8988T (cell line): ENCODE measurements around the gene DSG2.
A peak's percentile ranks its signal among the peaks of the same experiment; 100 is the strongest.
"Not testable (repeated sequence)": the region's sequence is repeated elsewhere in the genome, so short reads cannot be mapped to it uniquely, and the experiment has no call there.

Experiments
- DNase-seq: peaks from one replicate; pipeline ENCODE4 v3.0.0; 2011

The DSG2 gene

GRCh38 chr18:31503011-31503410 lies 5.0 kb downstream of the DSG2 start:
- DNase-seq: no peak

GRCh38 chr18:31504455-31505147 lies 6.6 kb downstream of the DSG2 start:
- no peak for DNase-seq

DNA sequence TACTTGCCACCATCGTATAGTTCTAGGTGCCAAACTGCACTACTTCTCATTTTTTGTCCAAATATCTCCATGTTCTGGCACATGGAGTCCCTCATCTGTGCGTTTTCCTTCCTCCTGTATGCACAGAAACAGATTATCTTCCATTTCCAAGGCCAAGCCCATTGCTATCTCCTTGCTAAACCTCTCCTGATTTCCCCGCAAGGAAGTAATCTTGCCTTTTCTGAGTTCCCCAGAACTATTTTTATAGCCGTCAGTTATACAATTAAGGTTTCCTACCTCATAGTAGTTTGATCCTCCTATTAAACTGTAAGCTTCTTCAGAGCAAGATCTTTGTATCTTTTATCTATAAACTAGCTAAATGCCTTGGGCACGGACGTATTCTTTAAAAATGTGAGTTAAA lies 7.2 kb downstream of the DSG2 start:
- no peak for DNase-seq

DNA sequence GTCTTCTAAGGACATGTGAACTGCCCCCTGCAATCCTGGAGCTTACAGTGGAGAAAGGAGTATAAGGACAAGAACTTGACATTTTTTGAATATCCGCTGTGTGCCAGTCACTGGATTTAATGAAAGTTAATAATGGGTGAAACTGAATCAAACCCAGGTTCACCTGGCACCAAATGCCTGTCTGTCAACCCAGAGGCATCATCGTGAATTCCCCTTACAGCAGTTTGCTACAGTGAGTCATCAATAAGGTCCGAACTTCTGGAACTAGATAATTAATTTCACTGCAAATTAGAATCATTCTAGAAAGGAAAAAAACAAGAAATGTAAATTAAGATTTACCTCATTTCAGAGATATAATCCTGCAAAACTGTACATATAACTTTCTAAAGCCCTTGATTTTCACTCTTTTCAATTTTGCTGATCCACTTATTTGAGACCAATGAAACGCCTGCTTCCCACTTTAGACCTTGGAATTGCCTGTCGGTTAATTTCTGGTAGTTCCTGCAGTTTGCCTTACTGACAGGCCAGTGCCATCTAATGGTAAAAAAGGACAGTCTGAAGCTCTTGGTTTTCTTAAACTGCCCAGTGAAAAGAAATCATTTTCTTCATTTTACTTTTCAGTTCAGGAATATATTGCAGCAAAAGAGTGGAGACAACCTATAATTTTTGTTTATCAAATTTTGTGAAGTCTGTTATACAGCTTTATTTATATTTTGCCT lies 8.2 kb downstream of the DSG2 start:
- no peak for DNase-seq

- DNase-seq: not testable (repeated sequence)
These were observed 9.1 kb downstream of the DSG2 start for GRCh38 chr18:31507124-31507523.

DNA sequence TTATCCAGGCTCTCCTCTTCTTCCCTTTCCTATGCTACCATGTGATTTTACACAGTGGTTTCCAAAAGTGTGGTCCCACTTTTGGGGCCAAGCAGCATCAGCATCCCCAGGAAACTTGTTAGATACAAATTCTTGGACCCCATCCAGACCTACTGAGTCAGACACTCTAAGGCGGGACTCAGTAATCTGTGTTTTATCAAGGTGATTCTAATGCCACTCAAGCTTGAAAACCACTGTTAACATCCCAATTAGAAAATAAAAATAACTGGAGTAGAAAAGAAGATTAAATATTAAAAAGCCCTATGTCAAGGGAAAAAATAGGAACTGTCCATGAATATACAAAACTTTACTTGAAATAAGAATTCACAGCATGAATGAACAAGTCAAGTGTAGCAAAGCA lies 10.8 kb downstream of the DSG2 start:
- DNase-seq: no peak

DNA sequence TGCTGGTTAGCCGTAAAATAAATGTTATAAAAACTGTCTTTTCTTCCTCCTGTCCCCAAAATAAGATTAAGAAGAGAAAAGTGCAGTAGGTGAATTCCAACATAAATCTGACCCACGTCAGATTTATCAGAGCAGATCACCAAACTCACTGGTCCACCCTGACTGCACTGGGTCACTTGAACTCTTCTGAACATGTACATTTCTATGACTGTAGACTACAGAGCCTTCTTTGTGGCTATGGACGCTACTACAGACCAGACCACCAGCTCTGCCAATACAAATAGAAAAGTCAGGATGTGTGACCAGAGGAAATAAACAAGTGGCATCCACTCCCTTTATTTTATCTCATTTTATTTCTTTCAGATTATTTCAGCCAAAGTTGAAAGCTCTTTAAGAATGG lies 11.6 kb downstream of the DSG2 start:
- no peak for DNase-seq

GRCh38 chr18:31510319-31510718 lies 12.3 kb downstream of the DSG2 start:
- no peak for DNase-seq

GRCh38 chr18:31511098-31511497 lies 13.1 kb downstream of the DSG2 start:
- DNase-seq: no peak

DNA sequence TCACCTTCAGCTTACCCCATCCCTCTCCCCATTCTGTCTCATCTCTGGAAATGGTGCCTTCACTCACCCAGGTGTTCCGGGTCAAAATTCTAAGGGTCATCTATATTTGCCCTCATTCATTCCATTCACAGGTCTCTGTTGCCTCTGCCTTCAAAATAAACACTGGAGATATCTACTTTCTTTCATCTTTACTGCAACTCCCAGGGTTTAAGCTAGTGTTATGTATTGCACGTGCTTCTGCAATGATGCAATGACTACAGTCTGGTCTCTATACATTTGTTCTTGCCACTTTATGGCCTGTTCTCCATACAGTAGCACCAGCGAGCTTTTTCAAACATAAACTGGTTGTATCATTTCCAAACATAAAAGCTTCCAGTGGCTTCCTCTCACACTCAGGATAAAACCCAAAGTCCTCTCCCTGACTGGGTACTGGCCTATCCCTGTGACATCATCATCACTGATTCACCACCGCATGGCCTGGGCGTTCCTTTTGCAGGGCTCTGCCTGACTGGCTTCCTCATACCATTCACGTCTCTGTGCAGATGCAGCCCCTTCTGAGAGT lies 14.3 kb downstream of the DSG2 start:
- DNase-seq: no peak

- no peak for DNase-seq
These were observed 15.4 kb downstream of the DSG2 start for GRCh38 chr18:31513189-31513935.

DNA sequence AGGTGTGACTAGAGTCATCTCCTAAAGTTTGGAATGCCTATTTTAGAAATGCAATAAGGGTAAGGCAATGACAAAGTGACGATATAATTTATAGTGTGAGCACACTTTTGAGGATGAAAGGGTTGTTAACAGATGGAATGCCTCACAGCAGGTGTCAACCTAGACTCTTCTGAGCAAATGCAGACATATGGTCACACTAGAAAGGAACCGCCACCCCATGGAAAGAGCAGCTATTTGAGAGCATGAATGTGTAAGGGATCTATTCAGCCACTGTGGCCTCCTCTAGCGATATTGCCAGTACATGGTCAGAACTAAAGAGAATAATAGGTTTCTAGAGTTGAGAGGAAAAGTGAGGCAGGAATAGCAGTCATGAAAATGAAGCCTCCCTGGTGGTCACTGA lies 18.5 kb downstream of the DSG2 start:
- no peak for DNase-seq

- DNase-seq: no peak
These were observed 28.4 kb downstream of the DSG2 start for GRCh38 chr18:31526374-31526773.

GRCh38 chr18:31533236-31533635 lies 35.3 kb downstream of the DSG2 start:
- DNase-seq: no peak

DNA sequence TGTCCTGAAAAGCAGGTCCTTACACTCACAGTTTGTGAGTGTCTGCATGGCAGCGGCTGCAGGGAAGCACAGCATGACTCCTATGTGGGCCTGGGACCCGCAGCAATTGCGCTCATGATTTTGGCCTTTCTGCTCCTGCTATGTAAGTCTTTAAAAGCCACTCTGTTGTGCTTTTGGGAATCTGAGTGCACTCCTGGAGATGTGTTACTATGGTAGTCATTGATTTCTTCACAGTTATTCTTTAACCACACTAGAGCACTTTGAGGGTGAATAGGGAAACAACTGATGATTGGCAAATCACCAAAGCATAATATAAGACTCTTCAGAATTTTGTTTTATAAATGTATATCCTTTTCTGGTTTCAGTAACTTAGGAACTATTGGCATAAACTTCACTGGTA lies 40.9 kb downstream of the DSG2 start:
- no peak for DNase-seq

GRCh38 chr18:31546476-31546875 lies 48.5 kb downstream of the DSG2 start:
- DNase-seq: no peak

DNA sequence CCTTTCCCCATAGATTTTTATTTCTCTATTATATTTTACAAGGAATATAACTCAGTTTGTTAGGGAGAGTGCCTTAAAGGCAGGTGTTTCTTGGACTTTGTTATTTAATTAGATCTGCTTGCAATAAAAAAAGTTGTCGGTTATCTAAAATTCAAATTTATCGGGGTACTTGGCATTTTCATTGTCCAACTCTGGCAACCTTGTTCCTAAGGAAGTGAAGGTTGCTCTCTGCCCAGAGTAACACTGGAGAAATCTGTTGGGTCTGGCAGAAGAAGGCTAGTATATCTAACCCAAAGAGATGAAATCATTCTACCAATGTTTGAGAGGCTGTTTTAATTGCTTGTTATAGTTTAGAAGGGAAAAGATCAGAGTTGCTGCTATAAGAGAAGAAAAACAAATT lies 50.9 kb downstream of the DSG2 start:
- no peak for DNase-seq

GRCh38 chr18:31549416-31549815 lies 51.4 kb downstream of the DSG2 start:
- no peak for DNase-seq

DNA sequence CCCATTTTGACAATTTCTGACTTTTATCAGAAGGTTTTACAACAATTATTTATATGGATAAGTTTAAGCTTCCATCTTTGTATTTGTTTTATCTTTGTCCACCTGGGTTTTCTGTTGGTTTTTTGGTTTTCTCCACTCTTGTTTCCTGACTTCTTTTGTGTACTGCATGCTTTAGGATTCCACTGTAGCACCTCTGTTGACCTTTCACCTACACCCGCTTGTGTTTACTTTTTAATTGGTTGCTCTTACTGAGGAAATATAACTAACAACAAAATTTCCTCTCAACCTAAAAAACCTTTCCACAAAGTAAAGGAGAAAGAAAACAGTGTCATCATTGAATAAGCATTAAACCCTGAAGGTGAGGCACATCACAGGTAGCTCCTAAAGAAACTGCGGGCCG lies 53.9 kb downstream of the DSG2 start:
- DNase-seq: no peak

GRCh38 chr18:31553800-31554199 lies 55.8 kb downstream of the DSG2 start:
- DNase-seq: no peak

GRCh38 chr18:31554776-31555175 lies 56.8 kb downstream of the DSG2 start:
- DNase-seq: no peak

DNA sequence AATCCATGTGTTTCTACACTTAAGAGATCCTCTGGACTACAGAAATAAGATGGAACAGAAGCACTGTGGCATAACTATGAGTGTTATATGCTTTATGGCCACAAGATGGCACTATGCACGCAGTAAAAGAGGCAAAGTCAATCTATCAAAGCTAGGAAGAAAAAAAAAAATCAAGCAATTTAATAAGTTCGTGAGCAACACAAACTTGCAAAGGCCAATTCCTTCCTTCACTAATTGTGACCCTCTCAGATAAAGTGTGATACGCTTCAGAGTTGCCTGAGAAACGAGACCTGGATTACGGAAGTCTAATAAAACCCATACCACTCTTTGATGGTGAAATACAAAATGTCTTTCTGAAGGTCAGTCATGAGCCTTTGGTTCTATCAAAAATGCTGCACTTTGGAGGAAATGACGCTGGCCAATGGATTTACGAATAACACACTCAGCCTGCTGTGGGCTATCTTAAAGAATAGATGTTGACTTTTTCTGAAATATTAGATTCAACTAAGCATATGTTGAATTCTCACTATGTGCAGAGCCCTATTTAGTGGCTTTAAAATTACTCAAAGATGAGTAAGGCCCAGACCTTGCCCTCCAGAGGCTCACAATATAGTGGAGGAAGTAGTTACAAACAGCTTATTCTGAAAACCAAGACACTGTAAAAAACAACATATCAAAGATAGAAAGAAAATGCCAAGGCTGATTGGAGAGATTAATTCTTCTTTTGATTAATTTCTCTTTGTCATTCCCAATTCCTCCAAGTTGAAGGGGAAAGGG lies 58.2 kb downstream of the DSG2 start:
- peak; percentile 18 for DNase-seq

DNA sequence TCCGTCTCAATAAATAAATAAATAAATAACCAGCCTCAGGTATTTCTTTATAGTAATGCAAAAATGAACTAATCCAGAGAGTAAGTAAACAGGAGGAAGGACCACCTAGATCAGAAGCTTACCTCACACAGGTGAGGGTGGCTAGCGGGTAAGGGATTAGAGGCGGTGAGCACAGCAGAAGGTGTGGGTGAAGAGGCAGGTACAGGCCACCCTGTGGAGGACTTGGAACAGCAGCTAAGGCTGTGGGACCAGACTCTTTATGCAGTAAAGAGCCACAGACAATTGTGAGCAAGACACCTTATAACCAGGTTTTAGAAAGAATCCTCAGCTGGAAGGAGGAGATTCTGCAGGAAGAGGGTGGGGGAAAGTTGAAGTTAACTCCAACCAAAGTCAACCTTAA lies 59.5 kb downstream of the DSG2 start:
- DNase-seq: no peak
